ENCODE measurements around the gene RGL4.

- TF ChIP-seq EZH2 (IDR thresholded peaks at IDR 0.05) = no peak
- TF ChIP-seq POLR2AphosphoS5 (IDR thresholded peaks at IDR 0.05; ENCODE audit: borderline replicate concordance, low read depth, low read length) = no peak
- TF ChIP-seq FOXP2 (optimal IDR thresholded peaks at IDR 0.05; ENCODE audit: control extremely low read depth, extremely low read length, insufficient read depth) = no peak
Observed at GRCh38 chr22:23714596-23715578, 24.1 kb downstream of the RGL4 start.
